Naive B cell (primary cell): ENCODE measurements around the gene TGM3. TPM values are rescaled to one million over a fixed set of nuclear protein-coding genes. Genes with fewer than 3 reads are reported as not detected.

Experiments
- ATAC-seq, 2 donors: fragments of 150-1000 bp; cut with Tn5 transposase; 2 replicates each; pipeline ENCODE4 v1.10.0; 2021; ENCODE audit warnings: low read depth in 2 of 2, mild to moderate bottlenecking in 2 of 2, moderate library complexity in 2 of 2
- DNase-seq: peaks from one replicate; pipeline ENCODE4 v3.0.0; 2022
- H3K27ac Mint-ChIP-seq, 6 donors: one replicate each; pipeline ENCODE4 v1.8.0; 2020 to 2022; ENCODE audit warnings: mild to moderate bottlenecking in 6 of 6, mixed read lengths in 6 of 6, moderate library complexity in 5 of 6, inconsistent platforms in 2 of 6
- H3K27me3 Mint-ChIP-seq, 3 donors: one replicate each; pipeline ENCODE4 v1.8.0; 2021 to 2022; ENCODE audit warnings: mixed read lengths in 3 of 3, mild to moderate bottlenecking in 1 of 3
- H3K36me3 Mint-ChIP-seq, 2 donors: one replicate each; pipeline ENCODE4 v1.8.0; 2020 to 2022; ENCODE audit warnings: mixed read lengths in 2 of 2, inconsistent platforms in 1 of 2, mild to moderate bottlenecking in 1 of 2
- H3K4me1 Mint-ChIP-seq, 3 donors: one replicate each; pipeline ENCODE4 v1.8.0; 2020 to 2022; ENCODE audit warnings: mixed read lengths in 3 of 3, inconsistent platforms in 1 of 3, mild to moderate bottlenecking in 1 of 3, moderate library complexity in 1 of 3
- H3K4me3 Mint-ChIP-seq, 8 donors: one replicate each; pipeline ENCODE4 v1.8.0; 2020 to 2022; ENCODE audit warnings: mild to moderate bottlenecking in 8 of 8, mixed read lengths in 8 of 8, moderate library complexity in 8 of 8, inconsistent platforms in 2 of 8
- H3K9me3 Mint-ChIP-seq, 7 donors: one replicate each; pipeline ENCODE4 v1.8.0; 2020 to 2022; ENCODE audit warnings: mixed read lengths in 7 of 7, mild to moderate bottlenecking in 5 of 7, inconsistent platforms in 2 of 7, moderate library complexity in 1 of 7
- polyA plus RNA-seq, 6 donors: library from polyadenylated mRNA; unstranded; fragments of 300-500 nt; fragmentation: Illumina TruSeq; gene quantifications; one replicate each; pipeline ENCODE4 v1.2.3, GENCODE V29; 2021; ENCODE audit warnings: low read depth in 6 of 6

Gene TGM3
- polyA plus RNA-seq, 6 donors from 2014 or later: not detected

DNA sequence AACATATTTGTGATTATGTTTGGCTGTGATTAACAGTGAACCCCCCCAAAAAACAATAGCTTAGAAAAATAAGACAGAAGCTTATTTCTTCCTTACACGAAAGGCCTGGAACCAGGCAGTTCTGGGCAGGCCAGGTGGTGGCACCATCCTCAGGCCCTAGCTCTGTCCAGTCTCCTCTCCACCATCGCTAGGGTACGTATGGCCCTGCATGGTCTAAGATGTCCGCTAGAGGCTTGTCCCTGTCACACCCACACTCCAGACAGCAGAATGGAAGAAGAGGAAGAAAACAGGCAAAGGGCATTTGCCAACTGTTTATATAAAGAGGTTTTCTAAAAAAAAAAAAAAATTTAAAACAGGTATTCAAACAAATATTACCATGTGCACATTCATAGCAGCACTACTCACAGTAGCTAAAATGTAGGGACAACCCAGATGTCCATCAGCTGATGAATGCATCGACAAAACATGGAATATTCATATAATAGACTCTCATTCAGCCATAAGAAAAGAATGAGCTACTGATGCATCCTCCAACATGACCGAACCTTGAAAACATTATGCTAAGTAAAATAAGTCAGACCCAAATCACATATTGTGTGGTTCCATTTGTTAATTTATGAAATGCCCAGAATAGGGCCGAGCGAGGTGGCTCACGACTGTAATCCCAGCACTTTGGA, 6.7 kb downstream of the TGM3 start:
- Mint-ChIP-seq H3K4me3 (peak overlapping the region in 1 of 8 donors; percentile 3), H3K4me1 (peaks cover 5 to 31% (median 26%) of the 10 kb centered on the region in 3 donors), H3K36me3 (no peaks in the 10 kb centered on the region), H3K27ac (peak overlapping the region in 3 of 6 donors; percentile 6 to 49 (median 19)), H3K27me3 (peaks cover 6 to 10% (median 7%) of the 10 kb centered on the region in 3 donors), H3K9me3 (peaks cover 0 to 1% (median 0%) of the 10 kb centered on the region in 7 donors)
- ATAC-seq: no peak
- DNase-seq: no peak

GRCh38 chr20:2303673-2304072, 7.9 kb downstream of the TGM3 start:
- Mint-ChIP-seq H3K27ac (peak overlapping the region in 1 of 6 donors; percentile 41), H3K9me3 (peaks cover 0 to 1% (median 0%) of the 10 kb centered on the region in 7 donors), H3K4me1 (peaks cover 5 to 31% (median 26%) of the 10 kb centered on the region in 3 donors), H3K4me3 (no peak overlapping the region), H3K27me3 (peaks cover 8 to 14% (median 10%) of the 10 kb centered on the region in 3 donors), H3K36me3 (no peaks in the 10 kb centered on the region)
- ATAC-seq: no peak
- DNase-seq: no peak

DNA sequence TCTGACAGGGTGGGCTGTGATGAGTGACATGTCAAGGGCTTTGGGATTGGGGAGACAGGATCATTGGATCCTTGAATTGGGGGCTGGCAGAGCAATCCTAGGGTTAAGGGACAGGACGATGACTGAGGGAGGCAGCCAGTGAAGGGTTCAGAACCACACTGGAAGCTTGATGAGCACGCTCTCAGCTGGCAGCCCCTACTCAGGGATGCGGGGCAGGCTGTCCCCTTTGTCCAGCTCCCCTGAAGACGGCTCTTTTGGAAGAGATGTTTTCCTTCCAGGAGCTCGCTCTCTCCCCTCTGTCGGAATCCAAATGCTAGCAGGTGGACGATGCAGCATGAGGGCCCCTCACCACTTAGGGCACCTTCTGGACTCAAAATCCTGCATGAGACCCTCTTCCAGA, 8.4 kb downstream of the TGM3 start:
- Mint-ChIP-seq H3K36me3 (no peaks in the 10 kb centered on the region), H3K4me1 (peaks cover 5 to 31% (median 26%) of the 10 kb centered on the region in 3 donors), H3K9me3 (no peaks in the 10 kb centered on the region), H3K27ac (peak overlapping the region in 1 of 6 donors; percentile 41), H3K4me3 (no peak overlapping the region), H3K27me3 (peaks cover 8 to 14% (median 10%) of the 10 kb centered on the region in 3 donors)
- DNase-seq: no peak
- no peak for ATAC-seq

DNA sequence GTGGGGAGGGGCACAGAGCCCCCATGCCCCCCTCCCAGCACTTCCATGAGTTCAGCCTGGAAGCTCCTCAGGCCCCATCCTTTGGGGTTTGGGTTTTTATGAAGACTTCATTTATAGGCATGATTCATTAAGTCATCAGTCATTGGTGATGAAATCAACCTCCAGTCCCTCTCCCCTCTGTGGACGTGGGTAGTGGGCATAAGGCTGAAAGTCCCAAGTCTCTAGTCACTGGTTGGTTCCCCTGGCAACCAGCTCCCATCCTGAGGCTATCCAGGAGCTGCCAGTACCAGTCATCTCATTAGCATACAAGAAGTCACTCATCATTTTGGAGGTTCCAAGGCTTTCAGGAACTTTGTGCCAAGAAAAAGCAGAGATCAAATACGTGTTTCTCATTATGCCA, 9.2 kb downstream of the TGM3 start:
- Mint-ChIP-seq H3K27ac (no peak overlapping the region), H3K27me3 (peaks cover 8 to 14% (median 10%) of the 10 kb centered on the region in 3 donors), H3K4me1 (peaks cover 5 to 25% (median 22%) of the 10 kb centered on the region in 3 donors), H3K36me3 (no peaks in the 10 kb centered on the region), H3K9me3 (no peaks in the 10 kb centered on the region), H3K4me3 (no peak overlapping the region)
- no peak for DNase-seq
- ATAC-seq: no peak

- Mint-ChIP-seq H3K27me3 (peaks cover 10 to 16% (median 11%) of the 10 kb centered on the region in 3 donors), H3K4me1 (peaks cover 5 to 20% (median 19%) of the 10 kb centered on the region in 3 donors), H3K9me3 (no peaks in the 10 kb centered on the region), H3K36me3 (no peaks in the 10 kb centered on the region), H3K27ac (no peak overlapping the region), H3K4me3 (no peak overlapping the region)
- DNase-seq (no peak), ATAC-seq (no peak)
These were observed 9.7 kb downstream of the TGM3 start for GRCh38 chr20:2305479-2305878.

DNA sequence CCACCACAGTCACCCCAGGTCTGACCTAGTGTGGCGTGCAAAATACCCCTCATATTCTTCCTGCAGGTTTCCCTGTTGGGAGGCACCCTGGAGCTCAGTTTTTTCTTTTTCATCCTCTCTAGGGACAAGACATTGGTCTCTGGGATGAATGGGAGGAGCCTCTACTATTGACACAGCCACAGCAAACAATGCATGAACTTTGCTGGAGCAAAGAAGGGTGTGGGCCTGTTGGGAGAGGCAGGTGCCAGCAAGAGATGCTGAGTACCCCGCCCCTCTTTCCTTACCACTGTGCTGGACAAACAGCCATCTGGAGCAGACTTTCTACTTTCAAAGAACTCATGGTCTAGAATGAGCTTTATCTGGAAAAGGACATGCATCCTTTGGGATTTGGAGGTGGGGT, 10.1 kb downstream of the TGM3 start:
- H3K9me3 Mint-ChIP-seq: no peaks in the 10 kb centered on the region

DNA sequence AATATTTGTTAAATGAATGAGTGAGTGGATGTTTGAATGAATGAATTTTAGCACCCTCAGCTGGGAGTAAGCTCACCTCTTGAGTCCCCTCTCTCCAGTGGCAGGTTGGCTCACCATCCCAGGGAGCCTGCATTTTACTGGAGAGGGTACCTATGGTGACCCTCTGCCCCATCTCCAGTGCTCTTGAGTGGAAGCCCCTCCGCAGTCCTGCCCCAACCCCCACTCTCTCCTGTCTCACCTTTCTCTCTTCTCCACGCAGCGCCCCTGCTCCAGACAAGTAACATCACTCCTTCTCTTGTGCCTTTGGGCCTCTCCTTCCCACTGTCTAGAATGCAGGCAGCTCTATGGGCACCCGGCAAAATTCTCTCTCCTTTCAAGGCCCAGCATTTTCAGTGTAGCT, 11.3 kb downstream of the TGM3 start:
- Mint-ChIP-seq H3K9me3 (no peaks in the 10 kb centered on the region), H3K36me3 (no peaks in the 10 kb centered on the region), H3K4me1 (peaks cover 0 to 4% (median 3%) of the 10 kb centered on the region in 3 donors), H3K27me3 (peaks cover 17 to 21% (median 19%) of the 10 kb centered on the region in 3 donors), H3K27ac (peak overlapping the region in 2 of 6 donors; percentile 12 to 13), H3K4me3 (no peak overlapping the region)
- ATAC-seq (no peak), DNase-seq (no peak)

More for the DNA sequence above, 10.1 kb downstream of the TGM3 start:
- peaks cover 10 to 21% (median 16%) of the 10 kb centered on the region in 3 donors for H3K27me3 Mint-ChIP-seq
- no peak overlapping the region for H3K4me3 Mint-ChIP-seq
- peaks cover 3 to 16% (median 15%) of the 10 kb centered on the region in 3 donors for H3K4me1 Mint-ChIP-seq
- no peak overlapping the region for H3K27ac Mint-ChIP-seq
- no peak for DNase-seq
- no peak for ATAC-seq
- H3K36me3 Mint-ChIP-seq: no peaks in the 10 kb centered on the region

DNA sequence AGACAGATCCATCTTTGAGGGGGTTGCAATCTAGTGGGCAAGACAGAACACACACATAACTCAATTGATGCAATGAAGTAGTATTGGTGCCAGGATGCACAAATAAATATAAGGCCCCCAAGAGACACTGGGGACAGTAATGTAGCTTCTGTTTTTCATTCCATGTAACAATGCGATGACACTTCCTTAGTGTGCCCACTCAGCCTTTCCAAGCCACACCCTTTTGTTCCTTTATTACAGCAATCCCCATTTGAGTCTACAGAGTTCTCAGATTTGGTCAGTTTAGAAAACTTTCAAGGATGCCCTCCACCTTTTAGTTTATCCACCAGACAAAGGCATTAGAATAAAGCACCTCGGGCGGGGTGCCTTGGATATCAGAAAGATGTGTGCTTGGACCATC, 15.5 kb downstream of the TGM3 start:
- Mint-ChIP-seq H3K4me3 (no peak overlapping the region), H3K4me1 (no peaks in the 10 kb centered on the region), H3K27me3 (peaks cover 21 to 27% (median 27%) of the 10 kb centered on the region in 3 donors), H3K27ac (no peak overlapping the region), H3K36me3 (no peaks in the 10 kb centered on the region), H3K9me3 (no peaks in the 10 kb centered on the region)
- ATAC-seq: no peak
- DNase-seq: no peak

GRCh38 chr20:2312876-2313275, 17.1 kb downstream of the TGM3 start:
- no peaks in the 10 kb centered on the region for H3K36me3 Mint-ChIP-seq

DNA sequence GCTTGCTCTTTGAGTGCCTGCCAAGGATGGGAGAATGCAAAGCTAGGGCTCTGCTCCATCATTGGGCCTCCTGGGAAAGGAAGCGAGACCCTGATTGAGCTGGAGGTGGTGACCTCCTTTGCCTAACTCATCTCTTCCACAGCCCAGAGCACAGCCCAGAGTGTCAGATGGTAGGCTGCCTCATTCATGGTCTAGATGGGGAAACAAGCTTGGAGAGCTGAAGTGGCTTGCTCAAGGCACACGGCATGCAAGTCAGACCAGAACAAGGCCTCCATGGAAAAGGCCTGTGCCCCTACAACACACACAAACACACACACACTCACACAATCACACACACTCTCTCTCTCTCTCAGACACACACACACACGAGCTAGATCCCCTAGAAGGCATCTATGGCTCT, 17.5 kb downstream of the TGM3 start:
- no peak for DNase-seq
- Mint-ChIP-seq H3K4me3 (no peak overlapping the region), H3K4me1 (no peaks in the 10 kb centered on the region), H3K36me3 (no peaks in the 10 kb centered on the region), H3K27ac (no peak overlapping the region), H3K27me3 (peaks cover 16 to 23% (median 16%) of the 10 kb centered on the region in 3 donors), H3K9me3 (peaks cover 0 to 2% (median 0%) of the 10 kb centered on the region in 7 donors)
- no peak for ATAC-seq

More at GRCh38 chr20:2312876-2313275, 17.1 kb downstream of the TGM3 start:
- Mint-ChIP-seq H3K27me3 (peaks cover 16 to 25% (median 16%) of the 10 kb centered on the region in 3 donors), H3K27ac (peak overlapping the region in 1 of 6 donors; percentile 79), H3K4me1 (no peaks in the 10 kb centered on the region), H3K9me3 (peaks cover 0 to 2% (median 0%) of the 10 kb centered on the region in 7 donors), H3K4me3 (no peak overlapping the region)
- DNase-seq (no peak), ATAC-seq (no peak)

DNA sequence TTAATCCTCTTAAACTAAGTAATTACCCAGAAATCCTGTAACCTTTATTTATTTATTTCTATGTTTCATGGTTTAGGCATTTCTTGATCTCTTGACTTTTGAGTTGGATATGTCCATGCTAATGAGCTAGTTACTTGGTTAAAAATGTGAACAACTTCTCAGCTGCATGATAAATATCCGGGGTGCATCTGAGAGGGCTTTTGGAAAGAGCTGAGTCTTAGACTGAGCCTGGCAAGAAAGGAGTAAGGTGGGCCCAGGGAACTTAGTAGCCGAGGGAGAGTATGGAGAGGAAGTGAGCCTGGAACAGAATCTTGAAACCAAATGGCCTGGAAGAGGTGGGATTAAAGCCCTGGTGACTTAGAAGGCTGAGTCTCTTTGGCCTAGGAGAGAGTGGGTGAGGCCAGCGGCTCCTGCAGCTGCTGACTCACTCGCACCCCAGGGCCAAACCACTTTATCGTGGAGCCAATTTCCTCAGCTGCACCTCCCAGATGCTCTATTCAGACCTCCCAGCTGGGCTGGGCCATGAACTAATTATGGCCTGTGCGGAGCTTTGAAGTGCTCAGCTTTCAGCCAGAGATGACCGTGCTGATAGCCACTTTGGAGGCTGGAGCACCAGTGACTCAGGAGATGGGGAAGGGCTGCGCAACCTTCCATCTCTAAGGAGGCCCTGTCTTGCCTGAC, 19.1 kb downstream of the TGM3 start:
- Mint-ChIP-seq H3K27ac (peak overlapping the region in 1 of 6 donors; percentile 90), H3K36me3 (no peaks in the 10 kb centered on the region), H3K9me3 (peaks cover 0 to 14% (median 9%) of the 10 kb centered on the region in 7 donors), H3K27me3 (peaks cover 16 to 31% (median 23%) of the 10 kb centered on the region in 3 donors), H3K4me3 (no peak overlapping the region), H3K4me1 (no peaks in the 10 kb centered on the region)
- no peak for ATAC-seq
- DNase-seq: no peak

- peaks cover 16 to 30% (median 21%) of the 10 kb centered on the region in 3 donors for H3K27me3 Mint-ChIP-seq
- no peak overlapping the region for H3K27ac Mint-ChIP-seq
- no peaks in the 10 kb centered on the region for H3K36me3 Mint-ChIP-seq
- H3K9me3 Mint-ChIP-seq: peaks cover 0 to 15% (median 9%) of the 10 kb centered on the region in 7 donors
- no peaks in the 10 kb centered on the region for H3K4me1 Mint-ChIP-seq
- no peak for DNase-seq
- ATAC-seq: no peak
- no peak overlapping the region for H3K4me3 Mint-ChIP-seq
These were observed 19.6 kb downstream of the TGM3 start for GRCh38 chr20:2315440-2315778.

GRCh38 chr20:2316847-2317495, 21.2 kb downstream of the TGM3 start:
- peaks cover 0 to 15% (median 9%) of the 10 kb centered on the region in 7 donors for H3K9me3 Mint-ChIP-seq
- no peaks in the 10 kb centered on the region for H3K36me3 Mint-ChIP-seq
- H3K4me3 Mint-ChIP-seq: no peak overlapping the region
- DNase-seq (no peak), ATAC-seq (no peak)
- peaks cover 7 to 25% (median 20%) of the 10 kb centered on the region in 3 donors for H3K27me3 Mint-ChIP-seq
- H3K4me1 Mint-ChIP-seq: no peaks in the 10 kb centered on the region
- H3K27ac Mint-ChIP-seq: no peak overlapping the region
